ENCODE measurements around the gene PRKCB. TPM values are rescaled to one million over a fixed set of nuclear protein-coding genes. Genes with fewer than 3 reads are reported as not detected.

Gene PRKCB
- total RNA-seq, 6 experiments from 2014 or later = not detected

- no peak for TF ChIP-seq CTCF (IDR thresholded peaks at IDR 0.05)
- H3K4me3 Mint-ChIP-seq = no peak overlapping the region
- H3K27me3 Mint-ChIP-seq (ENCODE audit: insufficient read depth) = no peaks in the 10 kb centered on the region
- no peaks in the 10 kb centered on the region for H3K36me3 Mint-ChIP-seq (ENCODE audit: low read depth)
- H3K9me3 Mint-ChIP-seq = peaks cover 35% of the 10 kb centered on the region
- H3K4me1 Mint-ChIP-seq (ENCODE audit: low read depth) = no peaks in the 10 kb centered on the region
- no peak overlapping the region for H3K27ac Mint-ChIP-seq
- DNase-seq = no peak
These were observed 367.9 kb downstream of the PRKCB start for GRCh38 chr16:24203675-24204074.

- no peaks in the 10 kb centered on the region for H3K36me3 Mint-ChIP-seq (ENCODE audit: low read depth)
- H3K4me3 Mint-ChIP-seq = no peak overlapping the region
- H3K4me1 Mint-ChIP-seq (ENCODE audit: low read depth) = no peaks in the 10 kb centered on the region
- H3K27ac Mint-ChIP-seq = no peak overlapping the region
- no peaks in the 10 kb centered on the region for H3K27me3 Mint-ChIP-seq (ENCODE audit: insufficient read depth)
- DNase-seq = no peak
- TF ChIP-seq CTCF (IDR thresholded peaks at IDR 0.05) = no peak
- H3K9me3 Mint-ChIP-seq = peaks cover 36% of the 10 kb centered on the region
These were observed 368.4 kb downstream of the PRKCB start for GRCh38 chr16:24204150-24204665.

- peaks cover 47% of the 10 kb centered on the region for H3K9me3 Mint-ChIP-seq
- no peak overlapping the region for H3K27ac Mint-ChIP-seq
- no peaks in the 10 kb centered on the region for H3K4me1 Mint-ChIP-seq (ENCODE audit: low read depth)
- no peak for DNase-seq
- TF ChIP-seq CTCF (IDR thresholded peaks at IDR 0.05) = no peak
- H3K4me3 Mint-ChIP-seq = no peak overlapping the region
- H3K27me3 Mint-ChIP-seq (ENCODE audit: insufficient read depth) = no peaks in the 10 kb centered on the region; the same call in 1 of the 2 replicates
- 0 out of 2 replicates have a peak, but pooled peaks cover 3% of the 10 kb centered on the region for H3K36me3 Mint-ChIP-seq (ENCODE audit: low read depth)
These were observed 371.1 kb downstream of the PRKCB start for GRCh38 chr16:24206926-24207325.

- DNase-seq = no peak
- Mint-ChIP-seq H3K27ac (no peak overlapping the region), H3K4me1 (ENCODE audit: low read depth) (no peaks in the 10 kb centered on the region), H3K27me3 (ENCODE audit: insufficient read depth) (no peaks in the 10 kb centered on the region; the same call in 1 of the 2 replicates), H3K4me3 (no peak overlapping the region), H3K9me3 (peaks cover 49% of the 10 kb centered on the region), H3K36me3 (ENCODE audit: low read depth) (0 out of 2 replicates have a peak, but pooled peaks cover 3% of the 10 kb centered on the region)
- no peak for TF ChIP-seq CTCF (IDR thresholded peaks at IDR 0.05)
These were observed 372.9 kb downstream of the PRKCB start for GRCh38 chr16:24208710-24209109.

GRCh38 chr16:24214992-24215391, 379.2 kb downstream of the PRKCB start:
- Mint-ChIP-seq H3K4me1 (ENCODE audit: low read depth) (no peaks in the 10 kb centered on the region), H3K4me3 (no peak overlapping the region), H3K36me3 (ENCODE audit: low read depth) (0 out of 2 replicates have a peak, but pooled peaks cover 3% of the 10 kb centered on the region), H3K27me3 (ENCODE audit: insufficient read depth) (peaks cover 2% of the 10 kb centered on the region), H3K9me3 (peaks cover 43% of the 10 kb centered on the region), H3K27ac (no peak overlapping the region)
- TF ChIP-seq CTCF (IDR thresholded peaks at IDR 0.05) = no peak
- DNase-seq = no peak
